Endodermal cell (in vitro differentiated cells): ENCODE measurements around the gene ACOX2. TPM values are rescaled to one million over a fixed set of nuclear protein-coding genes. Genes with fewer than 3 reads are reported as not detected.

Experiments used
- DNase-seq: peaks from one replicate; pipeline ENCODE4 v3.0.0-alpha.2; 2017
- H3K27ac ChIP-seq: 2 replicates; pipeline ENCODE4 v1.5.1; 2013; ENCODE audit warnings: mild to moderate bottlenecking, low read depth, low read length, moderate library complexity
- H3K27me3 ChIP-seq: 2 replicates; pipeline ENCODE4 v1.6.1; 2013; ENCODE audit warnings: mild to moderate bottlenecking, low read length, moderate library complexity; ENCODE audit not compliant: insufficient read depth, control insufficient read depth, poor library complexity, severe bottlenecking
- H3K36me3 ChIP-seq: 2 replicates; pipeline ENCODE4 v1.7.0; 2013; ENCODE audit warnings: mild to moderate bottlenecking, low read length, moderate library complexity; ENCODE audit not compliant: control insufficient read depth, insufficient read depth
- H3K4me1 ChIP-seq: one replicate; pipeline ENCODE4 v1.7.0; 2013; ENCODE audit warnings: low read length; ENCODE audit not compliant: control insufficient read depth, insufficient read depth
- H3K4me3 ChIP-seq: 2 replicates; pipeline ENCODE4 v1.5.1; 2013; ENCODE audit warnings: mild to moderate bottlenecking, low read length, moderate library complexity
- H3K9ac ChIP-seq: 2 replicates; pipeline ENCODE4 v1.6.1; 2013; ENCODE audit warnings: mild to moderate bottlenecking, low read length, moderate library complexity; ENCODE audit not compliant: poor library complexity, severe bottlenecking; ENCODE audit errors: extremely low read depth
- H3K9me3 ChIP-seq: 2 replicates; pipeline ENCODE4 v1.6.1; 2013; ENCODE audit warnings: mild to moderate bottlenecking, low read length, moderate library complexity; ENCODE audit not compliant: control insufficient read depth
- H3K27ac Mint-ChIP-seq: 2 replicates; pipeline ENCODE4 v1.8.0; 2020; ENCODE audit warnings: mixed read lengths
- H3K27me3 Mint-ChIP-seq: 2 replicates; pipeline ENCODE4 v1.8.0; 2021; ENCODE audit warnings: mild to moderate bottlenecking, mixed read lengths; ENCODE audit not compliant: insufficient read depth
- H3K36me3 Mint-ChIP-seq: 2 replicates; pipeline ENCODE4 v1.8.0; 2020; ENCODE audit warnings: low read depth, mixed read lengths
- H3K4me1 Mint-ChIP-seq: 2 replicates; pipeline ENCODE4 v1.8.0; 2020; ENCODE audit warnings: mixed read lengths
- H3K4me3 Mint-ChIP-seq: 2 replicates; pipeline ENCODE4 v1.8.0; 2020; ENCODE audit warnings: mild to moderate bottlenecking, moderate library complexity, mixed read lengths
- H3K9me3 Mint-ChIP-seq: 2 replicates; pipeline ENCODE4 v1.8.0; 2020; ENCODE audit warnings: mild to moderate bottlenecking, mixed read lengths
- WGBS, 2 experiments: methylation state at CpG; one replicate each; pipeline versions ENCODE4 v1.1.5 to v1.1.7; 2013; ENCODE audit warnings: missing lambda C conversion rate in 2 of 2, mixed read lengths in 1 of 2; ENCODE audit not compliant: insufficient coverage in 1 of 2, insufficient read length in 1 of 2; 5-methylcytosine and 5-hydroxymethylcytosine counted together
- total RNA-seq, 2 donors: library from RNA; stranded (reverse); fragmentation: NEBNext Ultra II Directional in 1 of 2; extraction: Animal tissue kit (Norgen Biotek cat#: 25700) in 1 of 2; gene quantifications; 2 replicates in 1 of 2; 3 replicates in 1 of 2; pipeline ENCODE4 v1.2.1, GENCODE V29; 2021
- TF ChIP-seq, protein P1 (sequence below): fragments of 200-600 bp; sonication (generic); conservative IDR thresholded peaks from 2 replicates; pipeline ENCODE4 v1.5.0; 2021; ENCODE audit warnings: antibody characterized with exemption, mild to moderate bottlenecking

The ACOX2 gene
- total RNA-seq, 2 donors from 2014 or later: 6.6 to 9.8 TPM

DNA sequence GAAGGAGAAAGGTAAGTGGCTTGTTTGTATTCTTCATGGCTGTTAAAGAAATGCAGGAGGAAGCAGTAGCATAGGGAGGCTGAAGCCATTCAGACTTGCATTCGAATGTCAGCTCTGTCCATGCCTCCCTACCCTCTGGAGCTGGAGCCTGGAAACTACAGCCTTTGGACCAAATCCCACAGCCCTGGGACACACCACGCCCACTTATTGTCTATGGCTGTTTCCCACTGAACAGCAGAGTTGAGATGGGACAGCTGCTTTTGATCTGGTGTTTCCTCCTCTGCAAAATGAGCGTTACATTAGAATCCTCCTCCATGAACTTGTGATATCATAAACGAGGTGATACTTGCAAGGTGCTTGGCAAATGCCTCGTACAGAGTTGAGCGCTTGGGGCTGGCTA, 36.6 kb upstream of the ACOX2 start:
- Mint-ChIP-seq H3K4me1 (peaks cover 10% of the 10 kb centered on the region), H3K27ac (no peak overlapping the region)

GRCh38 chr3:58572634-58573230, 35.7 kb upstream of the ACOX2 start:
- DNase-seq: no peak
- H3K4me1 ChIP-seq: no peaks in the 10 kb centered on the region
- peaks cover 3% of the 10 kb centered on the region for H3K27me3 ChIP-seq
- no peak overlapping the region for H3K27ac ChIP-seq
- H3K27me3 Mint-ChIP-seq: peaks cover 11% of the 10 kb centered on the region
- no peak overlapping the region for H3K4me3 Mint-ChIP-seq
- no peak overlapping the region for H3K27ac Mint-ChIP-seq
- peaks cover 7% of the 10 kb centered on the region for H3K9me3 Mint-ChIP-seq
- H3K4me1 Mint-ChIP-seq: peaks cover 10% of the 10 kb centered on the region
- H3K36me3 Mint-ChIP-seq: no peaks in the 10 kb centered on the region
- peaks cover 6% of the 10 kb centered on the region for H3K9me3 ChIP-seq
- no peak overlapping the region for H3K9ac ChIP-seq
- H3K4me3 ChIP-seq: no peak overlapping the region
- H3K36me3 ChIP-seq: no peaks in the 10 kb centered on the region
- TF ChIP-seq, protein P1, sequence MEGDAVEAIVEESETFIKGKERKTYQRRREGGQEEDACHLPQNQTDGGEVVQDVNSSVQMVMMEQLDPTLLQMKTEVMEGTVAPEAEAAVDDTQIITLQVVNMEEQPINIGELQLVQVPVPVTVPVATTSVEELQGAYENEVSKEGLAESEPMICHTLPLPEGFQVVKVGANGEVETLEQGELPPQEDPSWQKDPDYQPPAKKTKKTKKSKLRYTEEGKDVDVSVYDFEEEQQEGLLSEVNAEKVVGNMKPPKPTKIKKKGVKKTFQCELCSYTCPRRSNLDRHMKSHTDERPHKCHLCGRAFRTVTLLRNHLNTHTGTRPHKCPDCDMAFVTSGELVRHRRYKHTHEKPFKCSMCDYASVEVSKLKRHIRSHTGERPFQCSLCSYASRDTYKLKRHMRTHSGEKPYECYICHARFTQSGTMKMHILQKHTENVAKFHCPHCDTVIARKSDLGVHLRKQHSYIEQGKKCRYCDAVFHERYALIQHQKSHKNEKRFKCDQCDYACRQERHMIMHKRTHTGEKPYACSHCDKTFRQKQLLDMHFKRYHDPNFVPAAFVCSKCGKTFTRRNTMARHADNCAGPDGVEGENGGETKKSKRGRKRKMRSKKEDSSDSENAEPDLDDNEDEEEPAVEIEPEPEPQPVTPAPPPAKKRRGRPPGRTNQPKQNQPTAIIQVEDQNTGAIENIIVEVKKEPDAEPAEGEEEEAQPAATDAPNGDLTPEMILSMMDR: no peak
- WGBS, 2 experiments: 91 to 100% methylated on average over 2 to 7 of the region's 7 CpGs

More for the DNA sequence above, 36.6 kb upstream of the ACOX2 start:
- Histone ChIP-seq H3K27ac (no peak overlapping the region), H3K9me3 (peaks cover 6% of the 10 kb centered on the region), H3K4me1 (no peaks in the 10 kb centered on the region), H3K27me3 (peaks cover 3% of the 10 kb centered on the region), H3K4me3 (no peak overlapping the region), H3K9ac (no peak overlapping the region), H3K36me3 (no peaks in the 10 kb centered on the region)
- Mint-ChIP-seq H3K4me3 (no peak overlapping the region), H3K36me3 (no peaks in the 10 kb centered on the region), H3K27me3 (peaks cover 11% of the 10 kb centered on the region), H3K9me3 (peaks cover 7% of the 10 kb centered on the region)
- WGBS, 2 experiments: 87 to 92% methylated on average over 5 to 6 of the region's 6 CpGs
- TF ChIP-seq, protein P1: no peak
- no peak for DNase-seq

- H3K4me1 ChIP-seq: no peaks in the 10 kb centered on the region
- TF ChIP-seq, protein P1: no peak
- Mint-ChIP-seq H3K27me3 (peaks cover 11% of the 10 kb centered on the region), H3K27ac (no peak overlapping the region), H3K9me3 (peaks cover 7% of the 10 kb centered on the region), H3K4me3 (no peak overlapping the region), H3K36me3 (no peaks in the 10 kb centered on the region), H3K4me1 (peaks cover 4% of the 10 kb centered on the region)
- no peak for DNase-seq
- H3K27me3 ChIP-seq: peaks cover 3% of the 10 kb centered on the region
- no peak overlapping the region for H3K4me3 ChIP-seq
- H3K9me3 ChIP-seq: peaks cover 6% of the 10 kb centered on the region
- no peak overlapping the region for H3K27ac ChIP-seq
- no peak overlapping the region for H3K9ac ChIP-seq
- H3K36me3 ChIP-seq: no peaks in the 10 kb centered on the region
- WGBS, 2 experiments: 88 to 97% methylated on average over 8 to 13 of the region's 13 CpGs
These were observed 35.1 kb upstream of the ACOX2 start for GRCh38 chr3:58572013-58572633.
